SK-N-MC (cell line): Measurements from ENCODE around the gene HNRNPM.

Source experiments
- EZH2 ChIP-seq: fragments of 200-600 bp; sonication (generic); IDR thresholded peaks from one replicate; pipeline ENCODE4 v1.6.1; 2017; ENCODE audit warnings: antibody characterized with exemption
- FOXP2 ChIP-seq: optimal IDR thresholded peaks from 2 replicates; pipeline ENCODE3; 2011; ENCODE audit warnings: mild to moderate bottlenecking, moderate library complexity; ENCODE audit not compliant: insufficient read depth; ENCODE audit errors: extremely low read length, control extremely low read depth
- POLR2AphosphoS5 ChIP-seq: IDR thresholded peaks from 2 replicates; pipeline ENCODE4 v1.6.1; 2012; ENCODE audit warnings: mild to moderate bottlenecking, low read depth, low read length, borderline replicate concordance

GRCh38 chr19:8446061-8446709, 1.4 kb downstream of the HNRNPM start:
- TF ChIP-seq FOXP2 (no peak), POLR2AphosphoS5 (no peak), EZH2 (no peak)
